K562 (cell line): ENCODE measurements around the gene PRMT7.

Experiments
- CBX8 ChIP-seq: fragments of 200-600 bp; sonication (generic); IDR thresholded peaks from 2 replicates; pipeline ENCODE4 v1.6.1; 2012; ENCODE audit warnings: borderline replicate concordance, mixed run types, low read depth, mild to moderate bottlenecking, moderate library complexity, mixed read lengths, low read length, control low read depth, inconsistent platforms; ENCODE audit not compliant: poor library complexity, severe bottlenecking; ENCODE audit errors: extremely low read depth
- MLX ChIP-seq, 2 experiments: fragments of 450-650 bp in 1 of 2; sonication (generic) in 1 of 2; formaldehyde crosslinking; conservative IDR thresholded peaks; 2 replicates each; pipeline versions ENCODE4 v1.4.0 to v1.8.1; 2020 to 2022; ENCODE audit warnings: mild to moderate bottlenecking in 1 of 2, missing genetic modification reagents in 1 of 2
- TAF1 ChIP-seq: IDR thresholded peaks from 2 replicates; pipeline ENCODE4 v1.6.1; 2011; ENCODE audit warnings: mild to moderate bottlenecking, low read length, moderate library complexity; ENCODE audit not compliant: insufficient read depth, control insufficient read depth, severe bottlenecking; ENCODE audit errors: extremely low read depth
- ZBTB7A ChIP-seq: IDR thresholded peaks from 2 replicates; pipeline ENCODE4 v1.6.1; 2011; ENCODE audit warnings: low read depth, mild to moderate bottlenecking, low read length, moderate library complexity, borderline replicate concordance; ENCODE audit not compliant: control insufficient read depth

GRCh38 chr16:68356249-68356918 is 45.6 kb downstream of the PRMT7 start:
- TF ChIP-seq CBX8 (no peak), ZBTB7A (no peak), TAF1 (no peak), MLX (CRISPR knock-in tag; conservative IDR thresholded peaks at IDR 0.05) (no peak)
